Panc1 (cell line): ENCODE measurements around the gene GLB1L.
"Not testable (repeated sequence)": the region's sequence is repeated elsewhere in the genome, so short reads cannot be mapped to it uniquely, and the experiment has no call there.

Experiments
- CTCF ChIP-seq: fragments of 450-650 bp; IDR thresholded peaks from 2 replicates; pipeline ENCODE4 v1.5.1; 2017; ENCODE audit warnings: mild to moderate bottlenecking
- POLR2AphosphoS5 ChIP-seq: IDR thresholded peaks from 2 replicates; pipeline ENCODE4 v1.6.1; 2012; ENCODE audit warnings: mild to moderate bottlenecking, low read depth, low read length, moderate library complexity
- REST ChIP-seq, 2 experiments: IDR thresholded peaks; 2 replicates each; pipeline ENCODE4 v1.6.1; 2011 to 2012; ENCODE audit warnings: low read depth in 2 of 2, control low read depth in 1 of 2, low read length in 1 of 2, mild to moderate bottlenecking in 1 of 2, moderate library complexity in 1 of 2; ENCODE audit not compliant: insufficient read depth in 1 of 2

- TF ChIP-seq CTCF; REST (IDR thresholded peaks at IDR 0.05; ENCODE audit: insufficient read depth in 1 of 2, low read depth in 2 of 2, low read length in 1 of 2); POLR2AphosphoS5: not testable (repeated sequence)
These were observed 44.5 kb downstream of the GLB1L start for GRCh38 chr2:219200502-219201326.
